Mesendoderm (in vitro differentiated cells): Measurements from ENCODE around the gene ZFYVE16.

ENCODE experiments used
- DNase-seq: peaks from one replicate; pipeline ENCODE4 v3.0.0; 2013
- H2AK5ac ChIP-seq: 2 replicates; pipeline ENCODE4 v1.6.1; 2013; ENCODE audit warnings: low read length, inconsistent platforms
- H2BK120ac ChIP-seq: 2 replicates; pipeline ENCODE4 v1.6.1; 2013; ENCODE audit warnings: low read depth, mild to moderate bottlenecking, low read length, moderate library complexity, mixed read lengths
- H2BK15ac ChIP-seq: replicated peaks from 2 replicates; pipeline ENCODE4 v1.6.1; 2013; ENCODE audit warnings: low read depth, mild to moderate bottlenecking, moderate library complexity
- H2BK5ac ChIP-seq: 2 replicates; pipeline ENCODE4 v1.6.1; 2013; ENCODE audit warnings: low read length, inconsistent platforms
- H3K18ac ChIP-seq: 2 replicates; pipeline ENCODE4 v1.6.1; 2013; ENCODE audit warnings: mild to moderate bottlenecking, low read length, mixed read lengths
- H3K23ac ChIP-seq: one replicate; pipeline ENCODE4 v1.6.1; 2013; ENCODE audit warnings: low read length
- H3K27ac ChIP-seq: 2 replicates; pipeline ENCODE4 v1.5.1; 2013; ENCODE audit warnings: low read depth, mild to moderate bottlenecking, inconsistent platforms, low read length, moderate library complexity
- H3K27me3 ChIP-seq: 2 replicates; pipeline ENCODE4 v1.6.1; 2013; ENCODE audit warnings: low read length, control low read depth, mild to moderate bottlenecking, inconsistent platforms; ENCODE audit not compliant: insufficient read depth, poor library complexity
- H3K36me3 ChIP-seq: 2 replicates; pipeline ENCODE4 v1.6.1; 2013; ENCODE audit warnings: low read length, inconsistent platforms; ENCODE audit not compliant: control insufficient read depth, insufficient read depth
- H3K4ac ChIP-seq: one replicate; pipeline ENCODE4 v1.6.1; 2013; ENCODE audit warnings: low read depth, mild to moderate bottlenecking, low read length, moderate library complexity
- H3K4me1 ChIP-seq: 2 replicates; pipeline ENCODE4 v1.6.1; 2013; ENCODE audit warnings: low read depth, low read length, inconsistent platforms; ENCODE audit not compliant: control insufficient read depth
- H3K4me2 ChIP-seq: 2 replicates; pipeline ENCODE4 v1.6.1; 2013; ENCODE audit warnings: low read length
- H3K4me3 ChIP-seq: 2 replicates; pipeline ENCODE4 v1.5.1; 2013; ENCODE audit warnings: mild to moderate bottlenecking, low read length
- H3K56ac ChIP-seq: one replicate; pipeline ENCODE4 v1.6.1; 2013; ENCODE audit warnings: low read length
- H3K79me1 ChIP-seq: 2 replicates; pipeline ENCODE4 v1.6.1; 2013; ENCODE audit warnings: low read length, inconsistent platforms
- H3K79me2 ChIP-seq: 2 replicates; pipeline ENCODE4 v1.6.1; 2013; ENCODE audit warnings: mild to moderate bottlenecking, low read length; ENCODE audit not compliant: control insufficient read depth, insufficient read depth
- H3K9ac ChIP-seq: 2 replicates; pipeline ENCODE4 v1.6.1; 2013; ENCODE audit warnings: low read length, inconsistent platforms
- H4K5ac ChIP-seq: one replicate; pipeline ENCODE4 v1.6.1; 2013; ENCODE audit warnings: low read length
- H4K8ac ChIP-seq: one replicate; pipeline ENCODE4 v1.6.1; 2013; ENCODE audit warnings: low read depth, mild to moderate bottlenecking, control low read depth, low read length, moderate library complexity
- WGBS: extraction: QIAGEN DNeasy Blood & Tissue Kit; methylation state at CpG from one replicate; pipeline ENCODE4 v1.1.7; 2013; ENCODE audit warnings: low lambda C conversion rate, missing lambda C conversion rate; ENCODE audit not compliant: insufficient coverage; ENCODE audit errors: extremely low coverage; 5-methylcytosine and 5-hydroxymethylcytosine counted together

The ZFYVE16 gene

DNA sequence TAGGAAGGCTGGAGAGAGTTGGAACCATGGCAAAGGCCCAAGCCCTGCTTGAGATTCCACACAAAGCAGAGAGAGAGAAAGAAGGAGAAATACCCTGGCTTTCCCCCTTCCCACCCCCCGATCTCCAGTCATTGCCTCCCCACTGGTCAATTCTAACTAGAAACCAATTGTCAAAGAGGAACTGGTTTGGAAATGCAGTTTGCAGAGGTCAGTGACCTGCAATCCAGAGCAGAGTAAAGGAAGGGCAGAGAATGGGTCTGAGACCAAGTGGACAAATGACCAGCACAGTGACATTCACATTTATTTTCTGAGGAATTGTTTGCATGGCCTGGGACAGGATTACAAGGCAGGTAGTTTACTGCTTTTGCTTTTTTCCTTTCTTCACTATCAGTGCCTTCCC, 37.5 kb upstream of the ZFYVE16 start:
- H3K4me1 ChIP-seq, result no peaks in the 10 kb centered on the region
- no peaks in the 10 kb centered on the region for H3K36me3 ChIP-seq
- H3K4ac ChIP-seq, result no peak overlapping the region
- H4K5ac ChIP-seq, result no peak overlapping the region
- H3K56ac ChIP-seq, result no peak overlapping the region
- H2AK5ac ChIP-seq, result no peak overlapping the region
- no peak overlapping the region for H3K4me3 ChIP-seq
- no peaks in the 10 kb centered on the region for H3K79me1 ChIP-seq
- no peak overlapping the region for H2BK15ac ChIP-seq
- no peak overlapping the region for H3K23ac ChIP-seq
- H2BK5ac ChIP-seq, result no peak overlapping the region
- no peaks in the 10 kb centered on the region for H3K27me3 ChIP-seq
- no peaks in the 10 kb centered on the region for H3K79me2 ChIP-seq
- H4K8ac ChIP-seq, result no peak overlapping the region
- H3K18ac ChIP-seq, result no peak overlapping the region
- no peak overlapping the region for H2BK120ac ChIP-seq
- no peak for DNase-seq
- no CpG with 5 or more reads among the region's 1 CpG for WGBS
- no peak overlapping the region for H3K4me2 ChIP-seq
- H3K9ac ChIP-seq, result no peak overlapping the region
- H3K27ac ChIP-seq, result no peak overlapping the region

DNA sequence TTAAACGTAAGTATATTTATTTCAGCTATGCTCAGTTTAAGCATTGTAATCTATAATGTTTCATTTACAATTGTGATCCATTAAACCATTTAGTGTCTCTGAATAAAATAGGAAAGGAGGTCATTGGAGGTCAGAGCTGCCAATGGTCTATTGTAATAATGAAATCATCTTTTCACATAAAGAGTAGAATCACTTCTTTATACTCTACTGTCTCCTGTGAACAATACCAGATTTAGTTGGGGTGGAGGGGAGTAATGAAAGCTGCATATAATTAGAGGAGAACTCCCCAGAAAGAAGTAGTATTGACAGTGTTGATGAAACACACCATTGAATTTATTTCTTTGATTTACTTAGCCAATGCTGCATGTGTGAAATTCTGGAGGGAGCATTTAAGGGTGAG, 35.1 kb upstream of the ZFYVE16 start:
- Histone ChIP-seq H4K5ac (no peak overlapping the region), H3K27ac (no peak overlapping the region), H2BK5ac (no peak overlapping the region), H3K4me1 (no peaks in the 10 kb centered on the region), H2BK120ac (no peak overlapping the region), H3K4me2 (no peak overlapping the region), H3K27me3 (no peaks in the 10 kb centered on the region), H3K79me1 (no peaks in the 10 kb centered on the region), H3K4me3 (no peak overlapping the region), H3K79me2 (no peaks in the 10 kb centered on the region), H3K56ac (no peak overlapping the region), H3K18ac (no peak overlapping the region), H2BK15ac (no peak overlapping the region), H3K4ac (no peak overlapping the region), H4K8ac (no peak overlapping the region), H3K9ac (no peak overlapping the region), H2AK5ac (no peak overlapping the region), H3K23ac (no peak overlapping the region), H3K36me3 (no peaks in the 10 kb centered on the region)
- no peak for DNase-seq
- no CpG with 5 or more reads among the region's 1 CpG for whole genome bisulfite sequencing

DNA sequence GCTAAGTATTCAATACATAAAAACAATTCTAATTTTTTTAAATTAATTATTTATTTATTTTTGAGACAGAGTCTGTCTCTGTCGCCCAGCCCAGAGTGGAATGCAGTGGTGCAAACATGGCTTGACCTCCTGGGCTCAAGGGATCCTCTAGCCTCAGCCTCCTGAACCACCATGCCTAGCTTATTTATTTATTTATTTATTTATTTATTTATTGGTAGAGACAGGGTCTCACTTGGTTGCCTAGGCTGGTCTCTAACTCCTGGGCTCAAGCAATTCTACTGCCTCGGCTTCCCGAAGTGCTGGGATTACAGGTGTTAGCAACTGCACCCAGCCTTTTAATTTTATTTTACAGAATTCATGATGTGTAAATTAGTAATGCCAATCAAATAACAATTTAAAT, 33.7 kb upstream of the ZFYVE16 start:
- no peak overlapping the region for H3K56ac ChIP-seq
- no peaks in the 10 kb centered on the region for H3K36me3 ChIP-seq
- no peak overlapping the region for H3K9ac ChIP-seq
- H3K23ac ChIP-seq, result no peak overlapping the region
- no peak overlapping the region for H2AK5ac ChIP-seq
- H3K79me2 ChIP-seq, result no peaks in the 10 kb centered on the region
- H4K8ac ChIP-seq, result no peak overlapping the region
- H2BK5ac ChIP-seq, result no peak overlapping the region
- no peak overlapping the region for H3K18ac ChIP-seq
- no peak overlapping the region for H3K4ac ChIP-seq
- no peak overlapping the region for H4K5ac ChIP-seq
- no peaks in the 10 kb centered on the region for H3K79me1 ChIP-seq
- H3K4me1 ChIP-seq, result no peaks in the 10 kb centered on the region
- no peak overlapping the region for H3K4me2 ChIP-seq
- no peak overlapping the region for H3K27ac ChIP-seq
- WGBS, result no CpG with 5 or more reads among the region's 3 CpGs
- H2BK15ac ChIP-seq, result no peak overlapping the region
- H3K4me3 ChIP-seq, result no peak overlapping the region
- H3K27me3 ChIP-seq, result no peaks in the 10 kb centered on the region
- no peak overlapping the region for H2BK120ac ChIP-seq
- no peak for DNase-seq

DNA sequence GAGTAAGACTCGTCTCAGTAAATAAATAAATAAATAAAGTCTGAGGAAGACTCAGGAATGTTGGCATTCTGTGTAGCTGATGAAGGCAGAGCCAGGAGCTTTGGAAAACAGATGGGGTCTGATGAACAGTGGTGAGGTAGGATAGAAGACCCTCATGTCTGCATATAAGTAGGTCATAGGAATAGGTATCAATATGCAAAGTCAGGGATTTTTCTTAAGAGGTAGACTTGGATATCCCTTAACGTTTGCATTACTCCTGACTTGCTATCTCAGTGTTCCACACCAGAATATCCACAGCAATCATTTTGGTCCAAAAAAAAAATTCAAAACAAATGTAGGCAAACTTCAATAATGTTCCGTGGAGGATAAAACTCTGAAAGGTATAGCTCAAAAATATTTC, 31.3 kb upstream of the ZFYVE16 start:
- H2BK15ac ChIP-seq, result no peak overlapping the region
- H3K18ac ChIP-seq, result no peak overlapping the region

DNA sequence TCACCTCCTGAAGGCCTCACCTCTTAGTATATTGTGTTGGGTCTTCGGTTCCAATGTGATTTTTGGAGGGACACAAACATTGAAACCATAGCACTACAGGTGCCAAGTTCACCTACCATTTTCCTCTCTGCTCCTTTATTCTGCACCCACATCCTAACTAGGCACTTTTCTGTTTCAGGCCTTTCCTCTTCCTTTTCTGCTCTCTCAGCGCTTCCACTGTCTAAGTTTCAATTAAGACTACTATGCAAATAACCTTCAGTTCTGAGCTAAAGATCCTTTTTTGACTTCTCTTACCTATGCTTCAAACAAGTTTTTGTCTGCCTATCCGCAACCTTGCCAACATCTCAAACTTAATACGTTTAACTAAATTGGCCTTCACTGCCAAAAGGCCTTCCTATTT, 25.4 kb upstream of the ZFYVE16 start:
- Histone ChIP-seq H4K5ac (no peak overlapping the region), H3K56ac (no peak overlapping the region), H3K9ac (no peak overlapping the region), H3K4me2 (no peak overlapping the region), H2AK5ac (no peak overlapping the region), H3K4ac (no peak overlapping the region), H2BK120ac (no peak overlapping the region), H3K27ac (no peak overlapping the region), H4K8ac (no peak overlapping the region), H3K36me3 (no peaks in the 10 kb centered on the region), H2BK5ac (no peak overlapping the region), H3K18ac (no peak overlapping the region), H2BK15ac (no peak overlapping the region), H3K79me2 (no peaks in the 10 kb centered on the region), H3K4me3 (no peak overlapping the region), H3K4me1 (no peaks in the 10 kb centered on the region), H3K23ac (no peak overlapping the region), H3K27me3 (no peaks in the 10 kb centered on the region), H3K79me1 (no peaks in the 10 kb centered on the region)
- WGBS, result 92% methylated on average over 2 of the region's 4 CpGs
- DNase-seq, result no peak

More for the DNA sequence above, 31.3 kb upstream of the ZFYVE16 start:
- H4K8ac ChIP-seq, result no peak overlapping the region
- H2BK120ac ChIP-seq, result no peak overlapping the region
- no peaks in the 10 kb centered on the region for H3K79me1 ChIP-seq
- H4K5ac ChIP-seq, result no peak overlapping the region
- no peaks in the 10 kb centered on the region for H3K27me3 ChIP-seq
- H3K36me3 ChIP-seq, result no peaks in the 10 kb centered on the region
- H3K4ac ChIP-seq, result no peak overlapping the region
- no peak for DNase-seq
- no peaks in the 10 kb centered on the region for H3K79me2 ChIP-seq
- no peak overlapping the region for H3K4me3 ChIP-seq
- no peak overlapping the region for H3K9ac ChIP-seq
- H3K4me1 ChIP-seq, result no peaks in the 10 kb centered on the region
- no peak overlapping the region for H2AK5ac ChIP-seq
- no peak overlapping the region for H3K23ac ChIP-seq
- no peak overlapping the region for H3K4me2 ChIP-seq
- no peak overlapping the region for H3K56ac ChIP-seq
- no CpG with 5 or more reads among the region's 3 CpGs for WGBS
- H2BK5ac ChIP-seq, result no peak overlapping the region
- H3K27ac ChIP-seq, result no peak overlapping the region

DNA sequence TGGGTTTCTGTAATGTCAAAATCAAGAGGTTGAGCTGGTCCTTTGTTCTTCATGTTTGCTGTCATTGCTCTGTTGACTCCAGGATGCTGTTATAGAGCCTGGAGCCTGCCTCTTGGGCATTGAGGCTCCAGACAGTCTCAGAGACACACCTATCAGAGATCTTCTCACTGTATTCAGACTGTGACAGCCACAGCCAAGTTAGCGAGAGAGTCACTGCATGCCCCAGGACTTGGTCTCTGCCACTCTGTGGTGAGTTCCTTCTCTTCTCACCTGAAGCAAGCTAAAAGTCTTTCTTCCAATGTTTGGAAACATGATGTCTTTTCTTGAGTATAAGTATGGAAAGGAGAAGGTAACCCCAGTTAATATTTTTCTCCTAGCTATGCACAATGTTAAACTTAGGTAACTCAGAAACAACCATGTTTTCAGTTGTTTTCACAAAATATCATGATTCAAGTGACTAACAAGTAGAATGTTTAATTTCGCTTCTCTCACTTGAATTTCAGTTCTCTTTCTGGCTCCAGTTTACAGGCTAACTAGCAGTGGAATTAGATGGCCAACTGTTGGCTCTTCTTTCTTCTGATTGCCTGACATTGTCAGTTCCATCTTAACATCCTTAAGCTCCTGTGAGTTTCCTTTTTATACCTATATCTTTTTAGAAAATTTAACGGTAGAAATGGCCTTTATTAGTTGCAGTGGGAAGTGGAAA, 20.6 kb upstream of the ZFYVE16 start:
- Histone ChIP-seq H2BK15ac (no peak overlapping the region), H3K56ac (no peak overlapping the region), H3K36me3 (no peaks in the 10 kb centered on the region), H3K23ac (no peak overlapping the region), H2BK120ac (no peak overlapping the region), H3K18ac (no peak overlapping the region), H3K4me2 (no peak overlapping the region), H3K9ac (no peak overlapping the region), H3K27me3 (no peaks in the 10 kb centered on the region), H2AK5ac (no peak overlapping the region), H3K27ac (no peak overlapping the region), H3K4ac (no peak overlapping the region), H3K4me1 (no peaks in the 10 kb centered on the region), H3K79me2 (no peaks in the 10 kb centered on the region), H2BK5ac (no peak overlapping the region), H3K4me3 (no peak overlapping the region), H3K79me1 (no peaks in the 10 kb centered on the region), H4K5ac (no peak overlapping the region), H4K8ac (no peak overlapping the region)
- no CpG with 5 or more reads among the region's 3 CpGs for WGBS
- DNase-seq, result no peak
